Activated CD8-positive, alpha-beta memory T cell treated with anti-CD3 and anti-CD28 coated beads, Interleukin-2, amount 50 U/mL, for 24 hours (primary cell): Measurements from ENCODE around the gene PM20D2.

Experiments used
- DNase-seq: peaks from one replicate; pipeline ENCODE4 v3.0.0-alpha.2; 2020; ENCODE audit errors: extremely low read depth

Gene PM20D2

GRCh38 chr6:89200706-89201215, 54.9 kb downstream of the PM20D2 start:
- DNase-seq, result no peak

- no peak for DNase-seq
Measured at GRCh38 chr6:89204096-89204495, 58.2 kb downstream of the PM20D2 start.

- DNase-seq, result no peak
Measured at GRCh38 chr6:89205819-89206218, 60.0 kb downstream of the PM20D2 start.

GRCh38 chr6:89208551-89208950, 62.7 kb downstream of the PM20D2 start:
- no peak for DNase-seq

- no peak for DNase-seq
Measured at GRCh38 chr6:89209457-89209856, 63.6 kb downstream of the PM20D2 start.

- DNase-seq, result no peak
Measured at GRCh38 chr6:89212472-89212871, 66.6 kb downstream of the PM20D2 start.

GRCh38 chr6:89214197-89214596, 68.3 kb downstream of the PM20D2 start:
- DNase-seq, result no peak
